Measurements from ENCODE around the gene NUP214. TPM values are rescaled to one million over a fixed set of nuclear protein-coding genes. Genes with fewer than 3 reads are reported as not detected.

The NUP214 gene
- total RNA-seq, 1 experiment from 2014 or later = 35.5 TPM

DNA sequence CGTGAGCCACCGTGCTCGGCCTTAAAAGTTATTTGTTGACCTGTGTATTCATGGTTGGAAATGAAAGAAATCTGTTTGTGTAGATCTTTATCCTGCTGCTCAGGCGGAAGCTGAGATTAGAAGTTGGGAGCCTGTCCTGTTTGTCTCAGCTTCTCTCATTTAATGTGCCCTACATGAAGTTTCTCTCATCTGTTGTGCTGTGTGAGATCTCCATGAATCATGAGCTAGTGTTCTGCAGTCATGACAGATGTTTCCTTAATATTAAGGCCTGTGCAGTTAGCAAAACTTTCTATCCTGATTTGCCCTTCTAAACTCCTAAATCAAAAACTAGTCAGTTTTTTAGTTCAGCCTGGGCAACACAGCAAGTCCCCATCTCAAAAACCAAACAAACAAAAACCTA, 91.4 kb downstream of the NUP214 start:
- no peaks in the 10 kb centered on the region for H3K9me2 ChIP-seq (ENCODE audit: insufficient read depth)
- no peak for ATAC-seq
- ChIA-PET CTCF (no interaction called here), POLR2A (no interaction called here), RAD21 (ENCODE audit: low non-redundant PET in 1 of 2, low total read pairs in 2 of 2, uncharacterized antibody in 2 of 2, unreplicated experiment in 2 of 2) (no interaction called here)
- no peaks in the 10 kb centered on the region for H4K20me1 ChIP-seq (ENCODE audit: insufficient read depth)
- no peak overlapping the region for H2AFZ ChIP-seq (ENCODE audit: low read depth, low read length, poor library complexity, severe bottlenecking)
- no peaks in the 10 kb centered on the region for H3K4me1 ChIP-seq (ENCODE audit: control insufficient read depth in 1 of 2, insufficient read depth in 2 of 2, low read length in 2 of 2)
- H3K79me2 ChIP-seq (ENCODE audit: insufficient read depth, low read length) = no peaks in the 10 kb centered on the region
- no peak overlapping the region for H3K27ac ChIP-seq (ENCODE audit: low read depth, low read length)
- no peaks in the 10 kb centered on the region for H3K27me3 ChIP-seq (ENCODE audit: insufficient read depth, low read length)
- no peak for TF ChIP-seq REST (IDR thresholded peaks at IDR 0.05; ENCODE audit: low read depth)
- TF ChIP-seq CBX3 (IDR thresholded peaks at IDR 0.05; ENCODE audit: low read depth) = no peak
- TF ChIP-seq SIN3A (IDR thresholded peaks at IDR 0.05; ENCODE audit: low read depth) = no peak
- TF ChIP-seq POLR2AphosphoS5 (IDR thresholded peaks at IDR 0.05; ENCODE audit: low read depth, low read length) = no peak
- no peak for TF ChIP-seq SRF (IDR thresholded peaks at IDR 0.05; ENCODE audit: low read depth)
- TF ChIP-seq ZFX (IDR thresholded peaks at IDR 0.05) = no peak
- no TSS peak for BruUV-seq (replicated peaks)
- intact Hi-C loops (cut with micrococcal nuclease) = no loop called here
- peaks cover 4 to 16% of the 10 kb centered on the region in 2 experiments; a peak in 3 of 4 replicates for H3K36me3 ChIP-seq (ENCODE audit: control insufficient read depth in 1 of 2, insufficient read depth in 2 of 2, low read length in 2 of 2)
- DNase-seq (ENCODE audit: low read depth, low spot score) = no peak
- no peak overlapping the region for H3K4me3 ChIP-seq (replicated peaks in 1 of 2; ENCODE audit: low read depth in 1 of 2, low read length in 2 of 2)
- no peaks in the 10 kb centered on the region for H3K9me3 ChIP-seq (ENCODE audit: control insufficient read depth in 1 of 2, insufficient read depth in 1 of 2, low read depth in 1 of 2, low read length in 2 of 2)
- no peak overlapping the region for H3K9ac ChIP-seq (ENCODE audit: low read length)
- no peak overlapping the region for H3K4me2 ChIP-seq (ENCODE audit: low read length)

GRCh38 chr9:131217331-131218031, 92.1 kb downstream of the NUP214 start:
- no peaks in the 10 kb centered on the region for H3K4me1 ChIP-seq (ENCODE audit: control insufficient read depth in 1 of 2, insufficient read depth in 2 of 2, low read length in 2 of 2)
- no peak overlapping the region for H3K9ac ChIP-seq (ENCODE audit: low read length)
- intact Hi-C loops (cut with micrococcal nuclease) = no loop called here
- H3K27me3 ChIP-seq (ENCODE audit: insufficient read depth, low read length) = no peaks in the 10 kb centered on the region
- DNase-seq (ENCODE audit: low read depth, low spot score) (no peak), ATAC-seq (no peak)
- TF ChIP-seq RAD21 (IDR thresholded peaks at IDR 0.05; ENCODE audit: low read depth) = no peak
- TF ChIP-seq CTCF (IDR thresholded peaks at IDR 0.05 in 2 of 3, conservative IDR thresholded peaks at IDR 0.05 in 1 of 3; ENCODE audit: borderline replicate concordance in 1 of 3, insufficient read depth in 1 of 3, low read depth in 2 of 3, low read length in 2 of 3) = no peak
- no peak for TF ChIP-seq ZBTB33 (IDR thresholded peaks at IDR 0.05; ENCODE audit: extremely low read depth, insufficient replicate concordance, low read length)
- H2AFZ ChIP-seq (ENCODE audit: low read depth, low read length, poor library complexity, severe bottlenecking) = no peak overlapping the region
- CTCF ChIA-PET = no interaction called here
- no TSS peak for BruUV-seq (replicated peaks)
- H3K9me2 ChIP-seq (ENCODE audit: insufficient read depth) = no peaks in the 10 kb centered on the region
- peaks cover 4 to 16% of the 10 kb centered on the region in 2 experiments; a peak in 3 of 4 replicates for H3K36me3 ChIP-seq (ENCODE audit: control insufficient read depth in 1 of 2, insufficient read depth in 2 of 2, low read length in 2 of 2)
- RAD21 ChIA-PET (ENCODE audit: low non-redundant PET in 1 of 2, low total read pairs in 2 of 2, uncharacterized antibody in 2 of 2, unreplicated experiment in 2 of 2) = no interaction called here
- POLR2A ChIA-PET = no interaction called here
- H3K27ac ChIP-seq (ENCODE audit: low read depth, low read length) = no peak overlapping the region
- no peaks in the 10 kb centered on the region for H3K9me3 ChIP-seq (ENCODE audit: control insufficient read depth in 1 of 2, insufficient read depth in 1 of 2, low read depth in 1 of 2, low read length in 2 of 2)
- no peaks in the 10 kb centered on the region for H4K20me1 ChIP-seq (ENCODE audit: insufficient read depth)
- H3K4me3 ChIP-seq (replicated peaks in 1 of 2; ENCODE audit: low read depth in 1 of 2, low read length in 2 of 2) = no peak overlapping the region
- no peaks in the 10 kb centered on the region for H3K79me2 ChIP-seq (ENCODE audit: insufficient read depth, low read length)
- H3K4me2 ChIP-seq (ENCODE audit: low read length) = no peak overlapping the region
